ENCODE data around the gene TXNRD1. TPM values are rescaled to one million over a fixed set of nuclear protein-coding genes. Genes with fewer than 3 reads are reported as not detected.
"Not testable (repeated sequence)": the region's sequence is repeated elsewhere in the genome, so short reads cannot be mapped to it uniquely, and the experiment has no call there.

TXNRD1 gene
- total and polyA plus RNA-seq, 9 donors = 30.2 to 44.2 (median 40.8) TPM

- 80% methylated on average over 1 of the region's 2 CpGs for WGBS (ENCODE audit: insufficient coverage)
- Histone ChIP-seq H3K4me1 (ENCODE audit: control insufficient read depth, insufficient read depth, low read length) (no peaks in the 10 kb centered on the region), H3K27ac (ENCODE audit: low read length) (no peak overlapping the region), H3K9me3 (replicated peaks; ENCODE audit: control insufficient read depth, low read depth, low read length) (no peaks in the 10 kb centered on the region), H3K27me3 (ENCODE audit: control insufficient read depth, insufficient read depth, low read length) (no peaks in the 10 kb centered on the region), H3K36me3 (ENCODE audit: control insufficient read depth, insufficient read depth, low read length) (no peaks in the 10 kb centered on the region), H3K4me3 (ENCODE audit: low read length) (no peak overlapping the region)
- no peak for DNase-seq
These were observed 35.0 kb downstream of the TXNRD1 start for GRCh38 chr12:104250366-104251125.

DNA sequence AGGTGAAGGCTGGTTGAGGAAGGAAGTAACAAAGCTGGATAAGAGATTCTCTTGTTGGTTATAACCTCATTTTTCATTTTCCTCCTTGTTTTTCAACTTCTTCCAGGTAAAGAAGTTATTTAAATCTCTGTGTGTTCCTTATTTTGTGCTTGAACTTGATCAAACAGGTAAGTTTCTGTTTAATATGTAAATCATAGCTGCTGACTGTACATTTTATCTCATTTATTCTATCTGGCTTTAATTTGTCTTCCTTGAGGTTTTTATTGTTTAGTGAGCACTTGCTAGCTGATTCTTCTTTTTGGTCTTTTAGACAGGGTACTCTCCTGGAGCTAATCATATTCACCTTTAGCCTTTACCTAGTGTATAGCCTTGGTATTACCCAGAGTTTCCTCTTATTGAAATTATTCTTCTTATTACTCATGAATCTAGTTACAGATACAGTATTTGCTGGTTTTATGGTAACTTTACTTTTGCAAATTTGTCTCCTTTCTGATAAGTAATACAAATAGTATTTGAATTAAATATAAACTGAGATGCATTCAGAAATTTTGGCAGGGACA lies 42.4 kb downstream of the TXNRD1 start:
- Histone ChIP-seq H3K4me3 (ENCODE audit: low read length) (no peak overlapping the region), H3K27ac (ENCODE audit: low read length) (no peak overlapping the region), H3K27me3 (ENCODE audit: control insufficient read depth, insufficient read depth, low read length) (no peaks in the 10 kb centered on the region), H3K4me1 (ENCODE audit: control insufficient read depth, insufficient read depth, low read length) (no peaks in the 10 kb centered on the region), H3K36me3 (ENCODE audit: control insufficient read depth, insufficient read depth, low read length) (no peaks in the 10 kb centered on the region), H3K9me3 (replicated peaks; ENCODE audit: control insufficient read depth, low read depth, low read length) (no peaks in the 10 kb centered on the region)
- no peak for DNase-seq

DNA sequence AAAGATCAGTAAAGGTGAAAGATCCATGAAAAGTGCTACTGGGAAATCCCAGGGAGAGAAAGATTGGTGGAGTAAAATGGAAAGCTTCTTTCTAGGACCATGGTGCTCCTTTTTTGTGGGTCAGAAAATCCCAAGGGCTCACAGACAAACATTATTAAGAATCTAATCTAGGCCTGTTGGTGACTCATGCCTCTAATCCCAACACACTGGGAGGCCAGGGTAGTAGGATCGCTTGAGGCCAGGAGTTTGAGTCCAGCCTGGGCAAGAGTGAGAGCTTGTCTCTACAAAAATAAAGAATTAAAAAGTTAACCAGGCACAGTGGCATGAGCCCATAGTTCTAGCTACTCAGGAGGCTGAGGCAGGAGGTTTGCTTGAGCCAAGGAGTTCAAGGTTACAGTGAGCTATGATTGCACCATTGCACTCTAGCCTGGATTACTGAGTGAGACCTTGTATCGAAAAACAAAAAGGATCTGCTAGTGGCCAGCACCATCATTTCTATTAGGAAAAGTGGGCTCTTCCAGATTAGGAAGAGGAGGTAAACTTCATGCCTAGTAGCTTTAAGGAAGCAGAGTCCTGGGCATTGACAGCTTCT lies 43.0 kb downstream of the TXNRD1 start:
- Histone ChIP-seq H3K27me3 (ENCODE audit: control insufficient read depth, insufficient read depth, low read length) (no peaks in the 10 kb centered on the region), H3K27ac (ENCODE audit: low read length) (no peak overlapping the region), H3K36me3 (ENCODE audit: control insufficient read depth, insufficient read depth, low read length) (no peaks in the 10 kb centered on the region), H3K4me1 (ENCODE audit: control insufficient read depth, insufficient read depth, low read length) (no peaks in the 10 kb centered on the region), H3K4me3 (ENCODE audit: low read length) (no peak overlapping the region), H3K9me3 (replicated peaks; ENCODE audit: control insufficient read depth, low read depth, low read length) (no peaks in the 10 kb centered on the region)
- WGBS (ENCODE audit: insufficient coverage) = 100% methylated on average over 1 of the region's 2 CpGs
- no peak for DNase-seq

DNA sequence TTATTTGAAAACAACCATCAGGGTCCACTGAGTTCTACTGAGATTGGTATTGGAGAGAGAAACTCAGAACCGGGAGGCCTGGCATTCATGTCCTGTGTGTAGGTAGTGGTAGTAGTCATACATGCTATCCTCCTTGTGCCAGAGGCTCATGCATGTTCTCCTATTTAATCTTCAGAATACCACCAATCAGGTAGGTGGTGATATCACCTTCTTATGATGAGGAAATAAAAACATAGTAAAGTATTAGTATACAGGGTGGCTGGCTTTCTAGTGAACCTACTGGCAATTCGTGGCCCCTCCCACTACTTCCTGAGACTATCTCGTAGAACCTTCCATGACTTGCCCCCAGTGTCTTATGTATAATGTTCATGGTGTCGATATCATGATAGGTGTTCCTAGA lies 47.4 kb downstream of the TXNRD1 start:
- H3K4me1 ChIP-seq (ENCODE audit: control insufficient read depth, insufficient read depth, low read length) = no peaks in the 10 kb centered on the region
- WGBS (ENCODE audit: insufficient coverage) = no CpG with 5 or more reads among the region's 4 CpGs
- no peaks in the 10 kb centered on the region for H3K9me3 ChIP-seq (replicated peaks; ENCODE audit: control insufficient read depth, low read depth, low read length)
- no peak for DNase-seq
- no peaks in the 10 kb centered on the region for H3K27me3 ChIP-seq (ENCODE audit: control insufficient read depth, insufficient read depth, low read length)
- no peak overlapping the region for H3K27ac ChIP-seq (ENCODE audit: low read length)
- H3K36me3 ChIP-seq (ENCODE audit: control insufficient read depth, insufficient read depth, low read length) = no peaks in the 10 kb centered on the region
- no peak overlapping the region for H3K4me3 ChIP-seq (ENCODE audit: low read length)

DNA sequence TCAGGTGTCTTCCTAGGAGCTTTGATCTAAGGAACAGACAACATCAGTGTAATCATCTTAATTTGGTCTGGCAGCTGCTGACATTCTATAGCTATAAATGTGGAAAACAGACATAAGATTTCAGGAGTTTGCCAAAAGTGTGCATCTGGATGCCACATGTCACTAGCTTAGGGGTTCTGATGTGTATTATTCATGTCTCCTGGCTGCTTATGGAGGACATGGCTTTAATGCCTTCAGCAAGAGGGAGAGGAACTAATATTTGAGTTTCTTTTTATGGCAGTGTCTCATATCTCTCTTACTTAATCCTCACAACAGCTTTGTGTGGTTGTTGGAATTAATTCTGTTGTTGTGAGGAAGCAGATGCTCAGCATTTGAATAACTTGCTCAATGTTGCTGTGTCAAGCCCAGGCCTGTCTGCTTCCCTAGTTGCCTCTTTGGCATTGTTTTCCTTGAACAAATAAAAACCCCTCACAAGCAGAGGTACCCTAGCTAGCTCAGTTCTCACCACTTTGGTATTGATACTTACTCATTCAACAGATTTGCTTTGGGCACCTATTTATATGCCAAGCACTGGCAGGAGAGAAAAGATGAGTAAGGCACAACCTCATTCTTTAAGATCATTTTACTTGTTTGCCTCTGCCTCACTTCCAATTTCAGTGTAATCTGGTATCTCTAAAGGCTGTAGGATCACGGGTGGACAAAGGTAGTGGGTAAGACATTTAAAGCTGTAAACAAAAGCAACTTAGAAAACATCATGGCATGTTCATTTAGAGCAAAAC lies 48.2 kb downstream of the TXNRD1 start:
- DNase-seq = peak; percentile 18
- no peaks in the 10 kb centered on the region for H3K36me3 ChIP-seq (ENCODE audit: control insufficient read depth, insufficient read depth, low read length)
- no peak overlapping the region for H3K4me3 ChIP-seq (ENCODE audit: low read length)
- WGBS (ENCODE audit: insufficient coverage) = no CpG with 5 or more reads among the region's 1 CpG
- no peaks in the 10 kb centered on the region for H3K9me3 ChIP-seq (replicated peaks; ENCODE audit: control insufficient read depth, low read depth, low read length)
- no peaks in the 10 kb centered on the region for H3K4me1 ChIP-seq (ENCODE audit: control insufficient read depth, insufficient read depth, low read length)
- H3K27me3 ChIP-seq (ENCODE audit: control insufficient read depth, insufficient read depth, low read length) = no peaks in the 10 kb centered on the region
- H3K27ac ChIP-seq (ENCODE audit: low read length) = no peak overlapping the region

GRCh38 chr12:104265436-104265835 lies 49.9 kb downstream of the TXNRD1 start:
- not testable (repeated sequence) for H3K27ac ChIP-seq (ENCODE audit: low read length); H3K4me3 ChIP-seq (ENCODE audit: low read length); H3K36me3 ChIP-seq (ENCODE audit: control insufficient read depth, insufficient read depth, low read length); H3K4me1 ChIP-seq (ENCODE audit: control insufficient read depth, insufficient read depth, low read length); DNase-seq; H3K27me3 ChIP-seq (ENCODE audit: control insufficient read depth, insufficient read depth, low read length); H3K9me3 ChIP-seq (replicated peaks; ENCODE audit: control insufficient read depth, low read depth, low read length)
- 100% methylated on average over 3 of the region's 24 CpGs for WGBS (ENCODE audit: insufficient coverage)

- 92% methylated on average over 6 of the region's 11 CpGs for WGBS (ENCODE audit: insufficient coverage)
- H3K4me3 ChIP-seq (ENCODE audit: low read length) = no peak overlapping the region
- H3K4me1 ChIP-seq (ENCODE audit: control insufficient read depth, insufficient read depth, low read length) = no peaks in the 10 kb centered on the region
- no peak for DNase-seq
- no peak overlapping the region for H3K27ac ChIP-seq (ENCODE audit: low read length)
- no peaks in the 10 kb centered on the region for H3K36me3 ChIP-seq (ENCODE audit: control insufficient read depth, insufficient read depth, low read length)
- H3K9me3 ChIP-seq (replicated peaks; ENCODE audit: control insufficient read depth, low read depth, low read length) = no peaks in the 10 kb centered on the region
- H3K27me3 ChIP-seq (ENCODE audit: control insufficient read depth, insufficient read depth, low read length) = no peaks in the 10 kb centered on the region
These were observed 57.4 kb downstream of the TXNRD1 start for GRCh38 chr12:104272938-104273337.

GRCh38 chr12:104273503-104273902 lies 57.9 kb downstream of the TXNRD1 start:
- H3K4me3 ChIP-seq (ENCODE audit: low read length) = no peak overlapping the region
- H3K9me3 ChIP-seq (replicated peaks; ENCODE audit: control insufficient read depth, low read depth, low read length) = no peaks in the 10 kb centered on the region
- no peak for DNase-seq
- no peaks in the 10 kb centered on the region for H3K27me3 ChIP-seq (ENCODE audit: control insufficient read depth, insufficient read depth, low read length)
- no peaks in the 10 kb centered on the region for H3K4me1 ChIP-seq (ENCODE audit: control insufficient read depth, insufficient read depth, low read length)
- H3K27ac ChIP-seq (ENCODE audit: low read length) = no peak overlapping the region
- 96% methylated on average over 7 of the region's 11 CpGs for WGBS (ENCODE audit: insufficient coverage)
- H3K36me3 ChIP-seq (ENCODE audit: control insufficient read depth, insufficient read depth, low read length) = no peaks in the 10 kb centered on the region

- Histone ChIP-seq H3K27ac (ENCODE audit: low read length) (no peak overlapping the region), H3K27me3 (ENCODE audit: control insufficient read depth, insufficient read depth, low read length) (no peaks in the 10 kb centered on the region), H3K4me1 (ENCODE audit: control insufficient read depth, insufficient read depth, low read length) (no peaks in the 10 kb centered on the region), H3K4me3 (ENCODE audit: low read length) (no peak overlapping the region), H3K36me3 (ENCODE audit: control insufficient read depth, insufficient read depth, low read length) (no peaks in the 10 kb centered on the region), H3K9me3 (replicated peaks; ENCODE audit: control insufficient read depth, low read depth, low read length) (no peaks in the 10 kb centered on the region)
- no CpG with 5 or more reads among the region's 4 CpGs for WGBS (ENCODE audit: insufficient coverage)
- no peak for DNase-seq
These were observed 59.2 kb downstream of the TXNRD1 start for GRCh38 chr12:104274811-104275210.

DNA sequence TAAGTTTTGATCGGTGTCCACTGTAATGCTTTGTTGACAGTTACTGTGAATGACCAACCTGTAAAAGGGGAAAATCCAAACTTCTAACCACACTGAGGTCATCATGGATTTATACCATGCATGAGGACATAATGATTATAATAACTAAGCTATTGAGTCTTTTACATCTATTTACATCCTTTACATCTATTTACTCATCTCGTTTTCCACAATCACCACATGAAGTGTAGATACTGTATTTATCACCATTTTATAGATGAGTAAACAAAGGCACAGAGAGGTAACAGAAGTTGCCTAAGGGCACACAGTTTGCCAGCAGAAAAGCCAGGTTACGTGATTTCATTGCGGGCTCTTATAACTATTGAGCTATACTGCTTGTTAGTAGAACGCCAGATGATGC lies 60.1 kb downstream of the TXNRD1 start:
- 76% methylated on average over 3 of the region's 5 CpGs for WGBS (ENCODE audit: insufficient coverage)
- Histone ChIP-seq H3K9me3 (replicated peaks; ENCODE audit: control insufficient read depth, low read depth, low read length) (no peaks in the 10 kb centered on the region), H3K4me3 (ENCODE audit: low read length) (no peak overlapping the region), H3K27me3 (ENCODE audit: control insufficient read depth, insufficient read depth, low read length) (no peaks in the 10 kb centered on the region), H3K27ac (ENCODE audit: low read length) (no peak overlapping the region), H3K4me1 (ENCODE audit: control insufficient read depth, insufficient read depth, low read length) (no peaks in the 10 kb centered on the region), H3K36me3 (ENCODE audit: control insufficient read depth, insufficient read depth, low read length) (no peaks in the 10 kb centered on the region)
- no peak for DNase-seq

Measured in muscle of leg (tissue), 11 donors.